Measurements from ENCODE around the gene CCDC63. TPM values are rescaled to one million over a fixed set of nuclear protein-coding genes. Genes with fewer than 3 reads are reported as not detected.

The CCDC63 gene
- total and polyA plus RNA-seq, 2 of the 13 experiments (the other 11 are each of a cell fraction or from before 2014, with no cell fraction given): not detected

DNA sequence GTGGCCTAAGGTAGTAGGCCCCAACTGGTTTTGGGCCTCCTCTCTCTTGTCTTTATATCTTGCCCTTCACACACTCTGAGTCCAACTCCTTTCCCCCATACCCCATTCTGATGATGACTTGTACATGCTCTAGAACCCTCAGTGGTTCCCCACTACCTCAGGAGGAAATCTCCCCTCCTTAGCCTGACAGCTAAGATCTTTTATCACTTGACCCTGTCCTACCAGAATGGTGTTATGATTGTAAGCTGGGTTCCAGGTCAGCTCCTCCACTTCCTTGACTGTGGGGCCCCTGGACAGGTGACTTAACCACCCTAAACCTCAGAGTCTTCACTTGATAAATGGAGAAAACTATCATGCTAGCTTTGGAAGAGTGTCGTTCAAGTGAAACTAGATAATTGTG is 83.0 kb downstream of the CCDC63 start:
- in situ Hi-C loops (cut with HindIII; ENCODE audit: extremely low pct_ligation_motif_present, low pct_unique_long_range_greater_than_20kb): loop anchor here (10.0 kb wide), 1 partner anchor 385 kb away; no protein-coding TSS in a partner anchor

DNA sequence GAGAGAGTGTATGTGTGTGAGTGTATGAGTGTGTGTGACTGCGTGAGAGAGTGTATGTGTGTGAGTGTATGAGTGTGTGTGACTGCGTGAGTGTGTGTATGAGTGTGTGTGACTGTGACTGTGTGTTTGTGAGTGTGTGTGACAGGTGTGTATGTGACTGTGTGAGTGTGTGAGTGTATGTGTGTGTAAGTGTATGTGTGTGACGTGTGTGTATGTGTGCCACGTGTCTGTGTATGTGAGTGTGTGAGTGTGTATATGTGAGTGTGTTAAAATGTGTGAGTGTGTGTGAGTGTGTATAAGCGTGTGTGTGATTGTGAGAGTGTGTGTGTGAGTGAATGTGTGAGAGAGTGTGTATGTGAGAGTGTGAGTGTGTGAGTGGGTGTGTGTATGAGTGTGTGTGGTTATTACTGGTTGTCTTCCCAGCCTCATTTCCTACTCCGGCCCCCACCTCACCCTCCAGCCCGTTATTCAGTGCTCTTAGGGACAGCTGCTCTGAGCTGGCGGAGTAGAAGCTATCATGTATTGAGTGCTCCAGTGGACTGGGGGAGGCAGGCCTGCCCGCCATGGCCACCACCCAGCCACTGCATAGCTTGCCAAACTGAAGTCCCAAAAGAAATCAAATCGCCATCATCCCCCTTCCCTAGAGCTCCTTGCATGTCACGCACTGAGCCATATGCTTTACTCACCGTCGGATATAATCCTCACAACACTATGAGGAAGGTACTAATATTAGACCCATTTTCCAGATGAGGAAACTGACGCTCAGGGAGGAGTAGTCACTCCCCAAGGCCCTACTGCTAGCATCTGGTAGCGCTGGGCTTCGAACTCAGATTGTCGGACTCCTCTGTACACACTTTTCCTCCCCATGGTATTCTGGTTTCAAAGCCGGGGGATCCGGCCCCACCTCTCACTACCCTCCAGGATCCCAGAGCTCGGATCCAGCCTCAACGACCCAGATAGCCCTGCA is 83.8 kb downstream of the CCDC63 start:
- ChIA-PET CTCF (ENCODE audit: low intra/inter-chr PET ratio, low total read pairs) (no interaction called here), POLR2A (no interaction called here)
- H3K36me3 ChIP-seq (replicated peaks in 1 of 2; ENCODE audit: control insufficient read depth in 1 of 2, insufficient read depth in 2 of 2, low read length in 2 of 2): no peaks in the 10 kb centered on the region
- no peaks in the 10 kb centered on the region for H4K20me1 ChIP-seq (ENCODE audit: insufficient read depth, low read length)
- DNase-seq (ENCODE audit: low spot score): no peak
- no peak overlapping the region for H3K4me2 ChIP-seq (ENCODE audit: low read depth, low read length)
- intact Hi-C loops (cut with micrococcal nuclease; ENCODE audit: unreplicated experiment) (no loop called here), in situ Hi-C loops (cut with HindIII; ENCODE audit: extremely low pct_ligation_motif_present, low pct_unique_long_range_greater_than_20kb) (loop anchor here (10.0 kb wide), 1 partner anchor 384 kb away; no protein-coding TSS in a partner anchor)
- no peak overlapping the region for H3K4me3 ChIP-seq (replicated peaks in 1 of 3; ENCODE audit: insufficient read depth in 1 of 3, low read depth in 2 of 3, low read length in 3 of 3)
- H3K27me3 ChIP-seq (ENCODE audit: control insufficient read depth in 1 of 2, insufficient read depth in 2 of 2, low read length in 2 of 2): peaks cover 0 to 6% of the 10 kb centered on the region in 2 experiments; a peak in 1 of 5 replicates
- WGBS (ENCODE audit: low lambda C conversion rate): 58% methylated on average over 18 of the region's 21 CpGs
- no TSS peak for BruUV-seq (replicated peaks)
- H3K27ac ChIP-seq (ENCODE audit: extremely low read length, insufficient read depth, low read length): no peak overlapping the region
- no peaks in the 10 kb centered on the region for H3K9me3 ChIP-seq (ENCODE audit: low read length)
- no peak for FAIRE-seq
- no peaks in the 10 kb centered on the region for H3K79me2 ChIP-seq (ENCODE audit: insufficient read depth, low read length)
- ATAC-seq: no peak
- no peak overlapping the region for H2AFZ ChIP-seq (ENCODE audit: low read length)
- H3K9ac ChIP-seq (ENCODE audit: insufficient read depth, low read depth, low read length): no peak overlapping the region
- no peaks in the 10 kb centered on the region for H3K4me1 ChIP-seq (ENCODE audit: insufficient read depth, low read length)
- TF ChIP-seq ZNF629 (CRISPR knock-in tag; conservative IDR thresholded peaks at IDR 0.05): peak; percentile 61
- TF ChIP-seq BHLHE40 (IDR thresholded peaks at IDR 0.05; ENCODE audit: low read length): no peak
- TF ChIP-seq CREB1 (IDR thresholded peaks at IDR 0.05): peak; percentile 75; the same call in 1 of the 2 replicates
- no peak for TF ChIP-seq CREB1 (CRISPR knock-in tag; IDR thresholded peaks at IDR 0.05)
- TF ChIP-seq CREBL2 (CRISPR knock-in tag; IDR thresholded peaks at IDR 0.05; ENCODE audit: borderline replicate concordance): no peak
- TF ChIP-seq IKZF1 (IDR thresholded peaks at IDR 0.05): 0 out of 2 replicates have a peak, but pooled peaks have one; percentile 67
- TF ChIP-seq FOXA1 (IDR thresholded peaks at IDR 0.05): peak; percentile 59
- TF ChIP-seq FOXA1 (CRISPR knock-in tag; IDR thresholded peaks at IDR 0.05): no peak
- TF ChIP-seq ZNF207 (IDR thresholded peaks at IDR 0.05; ENCODE audit: borderline replicate concordance): peak; percentile 58; the same call in 1 of the 2 replicates
- TF ChIP-seq ATM (IDR thresholded peaks at IDR 0.05; ENCODE audit: borderline replicate concordance): peak; percentile 55; the same call in 1 of the 2 replicates

More for the DNA sequence above, 83.0 kb downstream of the CCDC63 start:
- TF ChIP-seq ZNF207 (IDR thresholded peaks at IDR 0.05; ENCODE audit: borderline replicate concordance) (no peak), GPN1 (CRISPR knock-in tag; IDR thresholded peaks at IDR 0.05; ENCODE audit: borderline replicate concordance) (no peak), SP1 (IDR thresholded peaks at IDR 0.05) (no peak), SP1 (CRISPR knock-in tag; IDR thresholded peaks at IDR 0.05) (no peak), ZNF24 (IDR thresholded peaks at IDR 0.05) (no peak), GABPB1 (CRISPR knock-in tag; IDR thresholded peaks at IDR 0.05) (no peak), ZNF138 (CRISPR knock-in tag; IDR thresholded peaks at IDR 0.05; ENCODE audit: low read depth) (no peak), MAFF (IDR thresholded peaks at IDR 0.05; ENCODE audit: low read depth, low read length) (no peak)
- H3K4me3 ChIP-seq (replicated peaks in 1 of 3; ENCODE audit: insufficient read depth in 1 of 3, low read depth in 2 of 3, low read length in 3 of 3): no peak overlapping the region
- ChIA-PET CTCF (ENCODE audit: low intra/inter-chr PET ratio, low total read pairs) (no interaction called here), POLR2A (no interaction called here)
- H3K9ac ChIP-seq (ENCODE audit: insufficient read depth, low read depth, low read length): no peak overlapping the region
- no peaks in the 10 kb centered on the region for H3K36me3 ChIP-seq (replicated peaks in 1 of 2; ENCODE audit: control insufficient read depth in 1 of 2, insufficient read depth in 2 of 2, low read length in 2 of 2)
- no peaks in the 10 kb centered on the region for H3K79me2 ChIP-seq (ENCODE audit: insufficient read depth, low read length)
- no peak overlapping the region for H3K27ac ChIP-seq (ENCODE audit: extremely low read length, insufficient read depth, low read length)
- H3K4me1 ChIP-seq (ENCODE audit: insufficient read depth, low read length): no peaks in the 10 kb centered on the region
- H3K9me3 ChIP-seq (ENCODE audit: low read length): no peaks in the 10 kb centered on the region
- peaks cover 0 to 12% of the 10 kb centered on the region in 2 experiments; a peak in 1 of 5 replicates for H3K27me3 ChIP-seq (ENCODE audit: control insufficient read depth in 1 of 2, insufficient read depth in 2 of 2, low read length in 2 of 2)
- no peak for FAIRE-seq
- ATAC-seq: no peak
- BruUV-seq (replicated peaks): no TSS peak
- no peak overlapping the region for H3K4me2 ChIP-seq (ENCODE audit: low read depth, low read length)
- H4K20me1 ChIP-seq (ENCODE audit: insufficient read depth, low read length): no peaks in the 10 kb centered on the region
- intact Hi-C loops (cut with micrococcal nuclease; ENCODE audit: unreplicated experiment): no loop called here
- no peak overlapping the region for H2AFZ ChIP-seq (ENCODE audit: low read length)
- DNase-seq (ENCODE audit: low spot score): no peak
- 83% methylated on average over 1 of the region's 1 CpG for WGBS (ENCODE audit: low lambda C conversion rate)

Measured in HepG2 (cell line).